HepG2 (cell line): ENCODE results near the gene IFI27. TPM values are rescaled to one million over a fixed set of nuclear protein-coding genes. Genes with fewer than 3 reads are reported as not detected.

Source experiments
- ATAC-seq: fragments of 200-7000 bp; cut with Tn5 transposase; 3 replicates; pipeline ENCODE4 v1.9.1; 2020; ENCODE audit warnings: mild to moderate bottlenecking, moderate library complexity
- BruUV-seq: library from RNA; stranded (reverse); fragments of 400-500 nt; replicated peaks from 2 replicates; lab custom pipeline; 2021; lab: Mats Ljungman, UMichigan
- CTCF ChIA-PET: fragments of 300-600 bp; formaldehyde crosslinking; extraction: SDS; loops from one replicate; lab custom pipeline; 2021; ENCODE audit warnings: low total read pairs, inconsistent platforms, low intra/inter-chr PET ratio; lab: Yijun Ruan, JAX
- POLR2A ChIA-PET: fragments of 350-600 bp; sonication (Branson Sonifier 250); formaldehyde crosslinking; loops from one replicate; lab custom pipeline; 2020; ENCODE audit warnings: antibody characterized with exemption, inconsistent platforms; lab: Yijun Ruan, JAX
- DNase-seq: peaks from one replicate; pipeline ENCODE4 v3.0.0-alpha.2; 2015; ENCODE audit warnings: low spot score
- FAIRE-seq: peaks from 3 replicates; lab custom pipeline; 2011; peaks lifted over from hg19 to GRCh38; lab: Jason Lieb, UNC
- H2AFZ ChIP-seq: one replicate; pipeline ENCODE4 v1.6.1; 2011; ENCODE audit warnings: low read length, inconsistent platforms
- H3K27ac ChIP-seq: fragments of 300-600 bp; 3 replicates; pipeline ENCODE4 v1.8.0; 2011; ENCODE audit warnings: mixed run types, mild to moderate bottlenecking, mixed read lengths, low read length, inconsistent platforms; ENCODE audit not compliant: insufficient read depth; ENCODE audit errors: extremely low read length
- H3K27me3 ChIP-seq, 2 experiments: fragments of 200-600 bp in 1 of 2; 2 replicates in 1 of 2; 3 replicates in 1 of 2; pipeline versions ENCODE4 v1.6.0 to v1.8.0; 2011; ENCODE audit warnings: low read length in 2 of 2, mild to moderate bottlenecking in 2 of 2, moderate library complexity in 2 of 2, inconsistent platforms in 1 of 2; ENCODE audit not compliant: insufficient read depth in 2 of 2, control insufficient read depth in 1 of 2
- H3K36me3 ChIP-seq, 2 experiments: fragments of 200-600 bp in 1 of 2; replicated peaks in 1 of 2; 2 replicates in 1 of 2; 3 replicates in 1 of 2; pipeline versions ENCODE4 v1.5.1 to v1.8.0; 2011; ENCODE audit warnings: low read length in 2 of 2, inconsistent platforms in 1 of 2; ENCODE audit not compliant: insufficient read depth in 2 of 2, control insufficient read depth in 1 of 2
- H3K4me1 ChIP-seq: 2 replicates; pipeline ENCODE4 v1.5.1; 2012; ENCODE audit warnings: low read length, inconsistent platforms; ENCODE audit not compliant: insufficient read depth
- H3K4me2 ChIP-seq: 2 replicates; pipeline ENCODE4 v1.6.0; 2011; ENCODE audit warnings: low read depth, low read length, inconsistent platforms
- H3K4me3 ChIP-seq, 3 experiments: fragments of 200-600 bp in 1 of 3; sonication (generic), shearing (Covaris generic) in 1 of 3; replicated peaks in 1 of 3; 2 replicates each; pipeline ENCODE4 v1.5.1; 2011 to 2016; ENCODE audit warnings: low read length in 3 of 3, inconsistent platforms in 2 of 3, low read depth in 2 of 3, mild to moderate bottlenecking in 2 of 3, control low read depth in 1 of 3, mixed read lengths in 1 of 3; ENCODE audit not compliant: insufficient read depth in 1 of 3
- H3K79me2 ChIP-seq: one replicate; pipeline ENCODE4 v1.6.1; 2011; ENCODE audit warnings: low read length, inconsistent platforms; ENCODE audit not compliant: insufficient read depth
- H3K9ac ChIP-seq: 2 replicates; pipeline ENCODE4 v1.6.0; 2011; ENCODE audit warnings: mild to moderate bottlenecking, low read depth, low read length, inconsistent platforms; ENCODE audit not compliant: insufficient read depth
- H3K9me3 ChIP-seq: 2 replicates; pipeline ENCODE4 v1.5.1; 2012; ENCODE audit warnings: mild to moderate bottlenecking, low read length
- H4K20me1 ChIP-seq: 2 replicates; pipeline ENCODE4 v1.6.0; 2011; ENCODE audit warnings: inconsistent platforms, mild to moderate bottlenecking, low read length, moderate library complexity; ENCODE audit not compliant: insufficient read depth
- ASH2L ChIP-seq: fragments of 300-600, 200-600 bp; sonication (generic); IDR thresholded peaks from 2 replicates; pipeline ENCODE4 v1.7.0; 2017; ENCODE audit warnings: low read depth, mild to moderate bottlenecking, moderate library complexity, mixed read lengths, low read length; ENCODE audit not compliant: insufficient read length
- CREM ChIP-seq, 2 experiments: sonication (generic) in 1 of 2; formaldehyde crosslinking in 1 of 2; IDR thresholded peaks; 2 replicates each; pipeline versions ENCODE4 v1.4.0 to v1.6.1; 2016 to 2020; ENCODE audit warnings: antibody characterized with exemption in 1 of 2, mild to moderate bottlenecking in 1 of 2, missing genetic modification reagents in 1 of 2
- FIP1L1 ChIP-seq: fragments of 200-400 bp; formaldehyde crosslinking; IDR thresholded peaks from 2 replicates; pipeline ENCODE4 v1.6.1; 2018; ENCODE audit warnings: low read depth, mild to moderate bottlenecking, low read length, moderate library complexity, borderline replicate concordance; ENCODE audit not compliant: insufficient read depth
- ISX ChIP-seq: sonication (generic); formaldehyde crosslinking; conservative IDR thresholded peaks from 2 replicates; pipeline ENCODE4 v1.5.0; 2020; ENCODE audit warnings: missing genetic modification reagents
- KLF16 ChIP-seq, 2 experiments: sonication (generic) in 1 of 2; formaldehyde crosslinking in 1 of 2; IDR thresholded peaks; 2 replicates each; pipeline versions ENCODE4 v1.6.1 to v1.8.0; 2016 to 2023; ENCODE audit warnings: missing genetic modification reagents in 2 of 2, missing compliant biosample characterization in 1 of 2
- KMT2A ChIP-seq: sonication (generic); formaldehyde crosslinking; IDR thresholded peaks from 2 replicates; pipeline ENCODE4 v1.4.0; 2020; ENCODE audit warnings: missing genetic modification reagents
- KMT2B ChIP-seq: IDR thresholded peaks from 2 replicates; pipeline ENCODE4 v1.6.1; 2016; ENCODE audit warnings: missing genetic modification reagents, missing compliant biosample characterization
- MTERF4 ChIP-seq: sonication (generic); formaldehyde crosslinking; IDR thresholded peaks from 2 replicates; pipeline ENCODE4 v1.8.0; 2023; ENCODE audit warnings: mild to moderate bottlenecking, missing genetic modification reagents
- RARA ChIP-seq: IDR thresholded peaks from 2 replicates; pipeline ENCODE4 v1.6.1; 2016; ENCODE audit warnings: missing genetic modification reagents, missing compliant biosample characterization
- SAP130 ChIP-seq: IDR thresholded peaks from 2 replicates; pipeline ENCODE4 v1.6.1; 2016; ENCODE audit warnings: low read depth
- SIN3A ChIP-seq: IDR thresholded peaks from 2 replicates; pipeline ENCODE4 v1.6.1; 2011; ENCODE audit warnings: low read depth, mild to moderate bottlenecking, control low read depth, low read length, borderline replicate concordance
- SKI ChIP-seq: fragments of 450-650 bp; IDR thresholded peaks from one replicate; pipeline ENCODE4 v1.6.1; 2018; ENCODE audit warnings: mild to moderate bottlenecking; ENCODE audit not compliant: partially characterized antibody
- SMYD3 ChIP-seq: sonication (generic); formaldehyde crosslinking; IDR thresholded peaks from 2 replicates; pipeline ENCODE4 v1.8.1; 2023; ENCODE audit warnings: mild to moderate bottlenecking, missing genetic modification reagents
- SNAPC2 ChIP-seq: sonication (generic); formaldehyde crosslinking; IDR thresholded peaks from 2 replicates; pipeline ENCODE4 v1.8.1; 2022; ENCODE audit warnings: mild to moderate bottlenecking, missing genetic modification reagents
- TARDBP ChIP-seq: sonication (generic); formaldehyde crosslinking; IDR thresholded peaks from 2 replicates; pipeline ENCODE4 v1.8.0; 2022; ENCODE audit warnings: mild to moderate bottlenecking, missing genetic modification reagents
- TFAP4 ChIP-seq: sonication (generic); IDR thresholded peaks from 2 replicates; pipeline ENCODE4 v1.6.1; 2016; ENCODE audit warnings: low read depth, borderline replicate concordance
- ZBTB38 ChIP-seq: sonication (generic); formaldehyde crosslinking; IDR thresholded peaks from 2 replicates; pipeline ENCODE4 v1.5.1; 2020; ENCODE audit warnings: mild to moderate bottlenecking, missing genetic modification reagents
- ZKSCAN1 ChIP-seq: fragments of 150-350 bp; IDR thresholded peaks from 2 replicates; pipeline ENCODE4 v1.6.1; 2014; ENCODE audit warnings: low read length
- ZNF331 ChIP-seq: sonication (generic); formaldehyde crosslinking; IDR thresholded peaks from 2 replicates; pipeline ENCODE4 v1.4.0; 2020; ENCODE audit warnings: missing genetic modification reagents
- ZNF33B ChIP-seq: sonication (generic); formaldehyde crosslinking; IDR thresholded peaks from 2 replicates; pipeline ENCODE4 v1.5.1; 2020; ENCODE audit warnings: mild to moderate bottlenecking, missing genetic modification reagents
- ZNF619 ChIP-seq: sonication (generic); formaldehyde crosslinking; IDR thresholded peaks from 2 replicates; pipeline ENCODE4 v1.4.0; 2020; ENCODE audit warnings: mild to moderate bottlenecking, missing genetic modification reagents
- ZNF790 ChIP-seq: sonication (generic); formaldehyde crosslinking; IDR thresholded peaks from 2 replicates; pipeline ENCODE4 v1.8.0; 2022; ENCODE audit warnings: missing genetic modification reagents, mild to moderate bottlenecking, borderline replicate concordance
- WGBS: methylation state at CpG from one replicate; pipeline ENCODE4 v1.1.6; 2017; ENCODE audit warnings: low lambda C conversion rate; 5-methylcytosine and 5-hydroxymethylcytosine counted together
- in situ Hi-C: cut with HindIII; loops from 2 replicates; pipeline ENCODE4 v1.10.0; 2017; ENCODE audit warnings: low pct_unique_long_range_greater_than_20kb; ENCODE audit not compliant: extremely low pct_ligation_motif_present
- intact Hi-C: fragments of 100-400 bp; cut with micrococcal nuclease; formaldehyde crosslinking; loops from one replicate; pipeline ENCODE4 v1.10.0; 2022; ENCODE audit not compliant: unreplicated experiment
- polyA plus RNA-seq, 8 experiments: library from polyadenylated mRNA; depleted of rRNA in 3 of 8; stranded (reverse) in 7 of 8; unstranded in 1 of 8; fragments of >200 nt; fragmentation: Illumina TruSeq in 4 of 8; extraction: Trizol in 4 of 8; gene quantifications; 2 replicates each; pipeline versions ENCODE4 v1.2.1 to v1.2.3, GENCODE V29; 2011 to 2016; ENCODE audit warnings: low read depth in 4 of 8, missing spikeins in 1 of 8, mixed read lengths in 1 of 8; ENCODE audit not compliant: insufficient read depth in 1 of 8
- total RNA-seq, 5 experiments: library from RNA; depleted of rRNA; stranded (reverse); fragments of >200 nt; fragmentation: Illumina TruSeq; extraction: Trizol; gene quantifications; 2 replicates each; pipeline ENCODE4 v1.2.3, GENCODE V29; 2016; ENCODE audit warnings: low read depth in 1 of 5
- TF ChIP-seq, protein P1 (sequence below): sonication (generic); formaldehyde crosslinking; IDR thresholded peaks from 2 replicates; pipeline ENCODE4 v1.8.0; 2022; ENCODE audit warnings: low read depth, missing genetic modification reagents

The IFI27 gene
- total and polyA plus RNA-seq, 2 of the 13 experiments (the other 11 are each of a cell fraction or from before 2014, with no cell fraction given): 1.2 to 1.7 TPM

GRCh38 chr14:94081386-94081820 lies 29.1 kb upstream of the IFI27 start:
- ChIA-PET CTCF (no interaction called here), POLR2A (interaction anchor here (0.7 to 1.6 kb wide), 12 partner anchors 8 to 212 kb away, joined by 3 to 10 read pairs (median 4); partner anchors contain the start of gene SERPINA10)
- peak overlapping the region; percentile 98 for H3K9ac ChIP-seq
- peaks cover 1 to 18% of the 10 kb centered on the region in 2 experiments; a peak in 3 of 5 replicates for H3K36me3 ChIP-seq
- peaks cover 56% of the 10 kb centered on the region for H3K79me2 ChIP-seq
- H3K9me3 ChIP-seq: no peaks in the 10 kb centered on the region
- peak; percentile 4 for FAIRE-seq
- peaks cover 28% of the 10 kb centered on the region for H4K20me1 ChIP-seq
- no peaks in the 10 kb centered on the region for H3K27me3 ChIP-seq
- no peak for DNase-seq
- H3K27ac ChIP-seq: peak overlapping the region; percentile 81
- peaks cover 53% of the 10 kb centered on the region for H3K4me1 ChIP-seq
- peak overlapping the region; percentile 79 for H2AFZ ChIP-seq
- BruUV-seq: TSS peak; percentile 69
- H3K4me2 ChIP-seq: peak overlapping the region; percentile 79
- in situ Hi-C loops (no loop called here), intact Hi-C loops (loop anchor here (5.0 kb wide), 2 partner anchors 44 to 46 kb away; partner anchors contain the start of gene IFI27L2)
- ATAC-seq: peak; percentile 57
- 0% methylated on average over 19 of the region's 19 CpGs for WGBS
- H3K4me3 ChIP-seq: peak overlapping the region; percentile 75 to 99 (median 99)
- no peak for TF ChIP-seq RARA
- no peak for TF ChIP-seq ZBTB38
- no peak for TF ChIP-seq ZNF33B (CRISPR knock-in tag)
- peak; percentile 6; the same call in 1 of the 2 replicates for TF ChIP-seq SAP130 (CRISPR knock-in tag)
- TF ChIP-seq SMYD3 (CRISPR knock-in tag): 0 out of 2 replicates have a peak, but pooled peaks have one; percentile 71
- TF ChIP-seq ZKSCAN1: no peak
- TF ChIP-seq KMT2A (CRISPR knock-in tag): 0 out of 2 replicates have a peak, but pooled peaks have one; percentile 15
- TF ChIP-seq SIN3A: no peak
- TF ChIP-seq KMT2B: no peak
- no peak; a peak in 1 of 4 replicates for TF ChIP-seq KLF16 (CRISPR knock-in tag; IDR thresholded peaks at IDR 0.05)
- TF ChIP-seq, protein P1, sequence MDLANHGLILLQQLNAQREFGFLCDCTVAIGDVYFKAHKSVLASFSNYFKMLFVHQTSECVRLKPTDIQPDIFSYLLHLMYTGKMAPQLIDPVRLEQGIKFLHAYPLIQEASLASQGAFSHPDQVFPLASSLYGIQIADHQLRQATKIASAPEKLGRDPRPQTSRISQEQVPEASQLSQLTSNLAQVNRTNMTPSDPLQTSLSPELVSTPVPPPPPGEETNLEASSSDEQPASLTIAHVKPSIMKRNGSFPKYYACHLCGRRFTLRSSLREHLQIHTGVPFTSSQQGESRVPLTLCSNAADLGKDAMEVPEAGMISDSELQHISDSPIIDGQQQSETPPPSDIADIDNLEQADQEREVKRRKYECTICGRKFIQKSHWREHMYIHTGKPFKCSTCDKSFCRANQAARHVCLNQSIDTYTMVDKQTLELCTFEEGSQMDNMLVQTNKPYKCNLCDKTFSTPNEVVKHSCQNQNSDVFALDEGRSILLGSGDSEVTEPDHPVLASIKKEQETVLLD: 0 out of 2 replicates have a peak, but pooled peaks have one; percentile 33
- TF ChIP-seq SNAPC2: peak; percentile 64; the same call in 1 of the 2 replicates
- no peak for TF ChIP-seq ZNF331 (CRISPR knock-in tag)
- no peak for TF ChIP-seq SKI
- TF ChIP-seq TFAP4: no peak
- peak; percentile 60; the same call in 1 of the 2 replicates for TF ChIP-seq MTERF4 (CRISPR knock-in tag)
- TF ChIP-seq ZNF790 (CRISPR knock-in tag): 0 out of 2 replicates have a peak, but pooled peaks have one; percentile 61
- no peak for TF ChIP-seq ISX (CRISPR knock-in tag)
- TF ChIP-seq FIP1L1: no peak
- 0 out of 2 replicates have a peak, but pooled peaks have one; percentile 14 for TF ChIP-seq TARDBP
- TF ChIP-seq ZNF619 (CRISPR knock-in tag): no peak
- 0 out of 2 replicates have a peak, but pooled peaks have one; percentile 3 for TF ChIP-seq CREM (IDR thresholded peaks at IDR 0.05)
- no peak for TF ChIP-seq CREM (CRISPR knock-in tag; IDR thresholded peaks at IDR 0.05)
- peak; percentile 5 for TF ChIP-seq ASH2L
